Duodenal mucosa (tissue), 2 donors: ENCODE results near the gene MYPN.

Source experiments
- H3K27ac ChIP-seq: one replicate; pipeline ENCODE4 v1.7.0; 2013; ENCODE audit warnings: low read depth, low read length
- H3K27me3 ChIP-seq, 2 donors: one replicate each; pipeline ENCODE4 v1.7.0; 2013; ENCODE audit warnings: low read length in 2 of 2, control low read depth in 1 of 2; ENCODE audit not compliant: insufficient read depth in 2 of 2, control insufficient read depth in 1 of 2
- H3K36me3 ChIP-seq, 2 donors: one replicate each; pipeline ENCODE4 v1.7.0; 2013; ENCODE audit warnings: low read length in 2 of 2, control low read depth in 1 of 2; ENCODE audit not compliant: insufficient read depth in 2 of 2, control insufficient read depth in 1 of 2
- H3K4me1 ChIP-seq, 2 donors: one replicate each; pipeline ENCODE4 v1.7.0; 2013; ENCODE audit warnings: low read length in 2 of 2, control low read depth in 1 of 2; ENCODE audit not compliant: insufficient read depth in 2 of 2, control insufficient read depth in 1 of 2
- H3K4me3 ChIP-seq, 2 donors: one replicate each; pipeline ENCODE4 v1.7.0; 2013; ENCODE audit warnings: low read length in 2 of 2, low read depth in 1 of 2
- H3K9ac ChIP-seq, 2 donors: one replicate each; pipeline ENCODE4 v1.7.0; 2013; ENCODE audit warnings: low read length in 2 of 2, low read depth in 1 of 2
- H3K9me3 ChIP-seq, 2 donors: one replicate each; pipeline ENCODE4 v1.7.0; 2013; ENCODE audit warnings: low read length in 2 of 2, control low read depth in 1 of 2; ENCODE audit not compliant: control insufficient read depth in 1 of 2

MYPN gene

GRCh38 chr10:68166871-68167585, 57.7 kb downstream of the MYPN start:
- no peaks in the 10 kb centered on the region for H3K36me3 ChIP-seq
- no peaks in the 10 kb centered on the region for H3K9me3 ChIP-seq
- no peak overlapping the region for H3K4me3 ChIP-seq
- H3K27ac ChIP-seq = no peak overlapping the region
- no peak overlapping the region for H3K9ac ChIP-seq
- no peaks in the 10 kb centered on the region for H3K27me3 ChIP-seq
- H3K4me1 ChIP-seq = peaks cover 5 to 8% of the 10 kb centered on the region in 2 donors

GRCh38 chr10:68167586-68168189, 58.4 kb downstream of the MYPN start:
- no peaks in the 10 kb centered on the region for H3K36me3 ChIP-seq
- H3K4me3 ChIP-seq = no peak overlapping the region
- H3K27me3 ChIP-seq = no peaks in the 10 kb centered on the region
- H3K9me3 ChIP-seq = no peaks in the 10 kb centered on the region
- H3K9ac ChIP-seq = no peak overlapping the region
- H3K27ac ChIP-seq = no peak overlapping the region
- H3K4me1 ChIP-seq = peaks cover 5 to 8% of the 10 kb centered on the region in 2 donors

- Histone ChIP-seq H3K27me3 (no peaks in the 10 kb centered on the region), H3K36me3 (no peaks in the 10 kb centered on the region), H3K4me3 (no peak overlapping the region), H3K9ac (no peak overlapping the region), H3K27ac (no peak overlapping the region), H3K4me1 (no peaks in the 10 kb centered on the region), H3K9me3 (no peaks in the 10 kb centered on the region)
These were observed 62.3 kb downstream of the MYPN start for GRCh38 chr10:68171539-68172080.

- Histone ChIP-seq H3K36me3 (no peaks in the 10 kb centered on the region), H3K27me3 (no peaks in the 10 kb centered on the region), H3K4me1 (no peaks in the 10 kb centered on the region), H3K9me3 (no peaks in the 10 kb centered on the region), H3K9ac (no peak overlapping the region), H3K4me3 (no peak overlapping the region), H3K27ac (no peak overlapping the region)
These were observed 63.0 kb downstream of the MYPN start for GRCh38 chr10:68172324-68172723.

- H3K27ac ChIP-seq = no peak overlapping the region
- no peak overlapping the region for H3K9ac ChIP-seq
- no peaks in the 10 kb centered on the region for H3K9me3 ChIP-seq
- H3K27me3 ChIP-seq = no peaks in the 10 kb centered on the region
- no peaks in the 10 kb centered on the region for H3K4me1 ChIP-seq
- no peaks in the 10 kb centered on the region for H3K36me3 ChIP-seq
- no peak overlapping the region for H3K4me3 ChIP-seq
These were observed 66.7 kb downstream of the MYPN start for GRCh38 chr10:68175949-68176348.

GRCh38 chr10:68176797-68177196, 67.5 kb downstream of the MYPN start:
- no peak overlapping the region for H3K4me3 ChIP-seq
- no peaks in the 10 kb centered on the region for H3K36me3 ChIP-seq
- H3K9me3 ChIP-seq = no peaks in the 10 kb centered on the region
- no peaks in the 10 kb centered on the region for H3K4me1 ChIP-seq
- no peaks in the 10 kb centered on the region for H3K27me3 ChIP-seq
- H3K27ac ChIP-seq = no peak overlapping the region
- H3K9ac ChIP-seq = no peak overlapping the region

- Histone ChIP-seq H3K27me3 (no peaks in the 10 kb centered on the region), H3K27ac (no peak overlapping the region), H3K9me3 (no peaks in the 10 kb centered on the region), H3K36me3 (no peaks in the 10 kb centered on the region), H3K4me3 (no peak overlapping the region), H3K9ac (no peak overlapping the region), H3K4me1 (no peaks in the 10 kb centered on the region)
These were observed 69.3 kb downstream of the MYPN start for GRCh38 chr10:68178592-68178991.

- H3K36me3 ChIP-seq = no peaks in the 10 kb centered on the region
- no peak overlapping the region for H3K9ac ChIP-seq
- no peaks in the 10 kb centered on the region for H3K9me3 ChIP-seq
- H3K4me3 ChIP-seq = no peak overlapping the region
- no peaks in the 10 kb centered on the region for H3K27me3 ChIP-seq
- H3K4me1 ChIP-seq = no peaks in the 10 kb centered on the region
- no peak overlapping the region for H3K27ac ChIP-seq
These were observed 69.7 kb downstream of the MYPN start for GRCh38 chr10:68179016-68179415.

- no peak overlapping the region for H3K27ac ChIP-seq
- H3K36me3 ChIP-seq = no peaks in the 10 kb centered on the region
- H3K4me3 ChIP-seq = no peak overlapping the region
- H3K27me3 ChIP-seq = no peaks in the 10 kb centered on the region
- no peak overlapping the region for H3K9ac ChIP-seq
- no peaks in the 10 kb centered on the region for H3K9me3 ChIP-seq
- no peaks in the 10 kb centered on the region for H3K4me1 ChIP-seq
These were observed 71.2 kb downstream of the MYPN start for GRCh38 chr10:68180490-68180889.

GRCh38 chr10:68184546-68184945, 75.3 kb downstream of the MYPN start:
- Histone ChIP-seq H3K27ac (no peak overlapping the region), H3K27me3 (peaks cover 0 to 2% of the 10 kb centered on the region in 2 donors), H3K9ac (no peak overlapping the region), H3K4me1 (no peaks in the 10 kb centered on the region), H3K4me3 (no peak overlapping the region), H3K36me3 (no peaks in the 10 kb centered on the region), H3K9me3 (no peaks in the 10 kb centered on the region)
